Upper lobe of left lung (tissue), 4 donors: Measurements from ENCODE around the gene NDUFA13.

Experiments
- CTCF ChIP-seq, 6 experiments: fragments of 450-650 bp in 4 of 6; fragments of 200-600 bp in 2 of 6; sonication (generic) in 2 of 6; IDR thresholded peaks; one replicate each; pipeline ENCODE4 v1.5.1; 2016 to 2019; ENCODE audit warnings: antibody characterized with exemption in 6 of 6
- POLR2A ChIP-seq, 4 donors: fragments of 450-650 bp; IDR thresholded peaks; one replicate each; pipeline ENCODE4 v1.5.1; 2016 to 2017; ENCODE audit warnings: antibody characterized with exemption in 4 of 4, mild to moderate bottlenecking in 2 of 4

GRCh38 chr19:19550485-19550929 lies 34.5 kb downstream of the NDUFA13 start:
- no peak for TF ChIP-seq CTCF (IDR thresholded peaks at IDR 0.05)
- no peak for TF ChIP-seq POLR2A (IDR thresholded peaks at IDR 0.05)
